ENCODE data around the gene C5AR1. TPM values are rescaled to one million over a fixed set of nuclear protein-coding genes. Genes with fewer than 3 reads are reported as not detected.
A peak's percentile ranks its signal among the peaks of the same experiment; 100 is the strongest.

C5AR1 gene
- polyA plus RNA-seq, 1 of the 3 experiments (the other 2 are of a cell fraction), result 1.2 TPM

- peak overlapping the region; percentile 91 for H3K9ac ChIP-seq
- CTCF ChIA-PET, result interaction anchor here (1.1 to 3.7 kb wide), 2 partner anchors 11 to 260 kb away, joined by 3 to 34 read pairs; no protein-coding TSS in a partner anchor
- H3K4me3 ChIP-seq (ENCODE audit: low read depth in 2 of 2, low read length in 1 of 2), result peak overlapping the region; percentile 59 to 87
- peaks cover 13% of the 10 kb centered on the region in 2 experiments for H3K36me3 ChIP-seq (replicated peaks in 1 of 2; ENCODE audit: control insufficient read depth in 1 of 2, insufficient read depth in 2 of 2, low read length in 1 of 2)
- H3K27me3 ChIP-seq (ENCODE audit: insufficient read depth), result no peaks in the 10 kb centered on the region
- 0% methylated on average over 14 of the region's 54 CpGs for WGBS (ENCODE audit: low lambda C conversion rate)
- peaks cover 24% of the 10 kb centered on the region for H3F3A ChIP-seq (replicated peaks; ENCODE audit: insufficient read depth)
- peak overlapping the region; percentile 84 to 97 for H3K27ac ChIP-seq (ENCODE audit: low read depth in 2 of 2, low read length in 1 of 2)
- H3K4me2 ChIP-seq, result peak overlapping the region; percentile 97
- H2AFZ ChIP-seq (ENCODE audit: low read depth), result peak overlapping the region; percentile 61
- no peaks in the 10 kb centered on the region; the same call in 1 of the 2 replicates for H4K20me1 ChIP-seq (ENCODE audit: insufficient read depth)
- peaks cover 10 to 18% of the 10 kb centered on the region in 2 experiments; a peak in 3 of 4 replicates for H3K4me1 ChIP-seq (ENCODE audit: control insufficient read depth in 1 of 2, insufficient read depth in 2 of 2, low read depth in 1 of 2, low read length in 1 of 2)
- POLR2A ChIA-PET, result interaction anchor here (2.6 kb wide), 1 partner anchor 17 kb away, joined by 18 read pairs; the partner anchor contains the start of gene CCDC9
- H3K79me2 ChIP-seq (ENCODE audit: insufficient read depth), result no peaks in the 10 kb centered on the region
- H3K9me3 ChIP-seq, result no peaks in the 10 kb centered on the region
- H3K9me2 ChIP-seq, result no peaks in the 10 kb centered on the region
- peak; percentile 98 for DNase-seq
- TF ChIP-seq GABPA (IDR thresholded peaks at IDR 0.05; ENCODE audit: low read depth), result no peak; the same call in 1 of the 2 replicates
- peak; percentile 44; the same call in 1 of the 2 replicates for TF ChIP-seq MAX (IDR thresholded peaks at IDR 0.05; ENCODE audit: low read depth)
- no peak for TF ChIP-seq YY1 (IDR thresholded peaks at IDR 0.05; ENCODE audit: low read depth)
- TF ChIP-seq IRF3 (IDR thresholded peaks at IDR 0.05; ENCODE audit: low read depth, low read length), result no peak
- peak; percentile 71 for TF ChIP-seq POLR2AphosphoS5 (IDR thresholded peaks at IDR 0.05; ENCODE audit: low read depth, low read length)
- TF ChIP-seq FOXM1 (IDR thresholded peaks at IDR 0.05; ENCODE audit: low read depth), result no peak
- no peak for TF ChIP-seq NRF1 (IDR thresholded peaks at IDR 0.05; ENCODE audit: low read depth, low read length)
- TF ChIP-seq SIN3A (IDR thresholded peaks at IDR 0.05; ENCODE audit: borderline replicate concordance, low read depth, low read length), result no peak
- no peak for TF ChIP-seq NFIC (IDR thresholded peaks at IDR 0.05; ENCODE audit: borderline replicate concordance)
- no peak for TF ChIP-seq TEAD4 (IDR thresholded peaks at IDR 0.05; ENCODE audit: borderline replicate concordance, insufficient read depth)
- no peak for TF ChIP-seq RXRA (IDR thresholded peaks at IDR 0.05; ENCODE audit: borderline replicate concordance, low read depth)
- TF ChIP-seq TCF12 (IDR thresholded peaks at IDR 0.05), result no peak
- no peak for TF ChIP-seq REST (IDR thresholded peaks at IDR 0.05; ENCODE audit: low read depth, low read length)
- no peak for TF ChIP-seq USF2 (IDR thresholded peaks at IDR 0.05; ENCODE audit: borderline replicate concordance, low read depth, low read length)
- TF ChIP-seq MEF2A (IDR thresholded peaks at IDR 0.05; ENCODE audit: borderline replicate concordance, low read depth), result no peak
- no peak for TF ChIP-seq SMC3 (IDR thresholded peaks at IDR 0.05; ENCODE audit: low read depth, low read length)
- peak; percentile 38; the same call in 1 of the 2 replicates for TF ChIP-seq TAF1 (IDR thresholded peaks at IDR 0.05; ENCODE audit: borderline replicate concordance, low read depth, low read length)
- no peak for TF ChIP-seq JUND (IDR thresholded peaks at IDR 0.05)
- no peak for TF ChIP-seq RCOR1 (IDR thresholded peaks at IDR 0.05; ENCODE audit: low read length)
- no peak for TF ChIP-seq CTCF (IDR thresholded peaks at IDR 0.05)
- TF ChIP-seq CHD2 (IDR thresholded peaks at IDR 0.05; ENCODE audit: low read length, partially characterized antibody), result peak; percentile 61
- peak; percentile 81 for TF ChIP-seq MXI1 (IDR thresholded peaks at IDR 0.05; ENCODE audit: low read depth, low read length)
- peak; percentile 86 for TF ChIP-seq ELF1 (IDR thresholded peaks at IDR 0.05)
- no peak for TF ChIP-seq PBX3 (IDR thresholded peaks at IDR 0.05)
- TF ChIP-seq EZH2phosphoT487 (IDR thresholded peaks at IDR 0.05; ENCODE audit: borderline replicate concordance, low read depth), result no peak
Observed at GRCh38 chr19:47273313-47274070, 36.2 kb upstream of the C5AR1 start.

Data from SK-N-SH (cell line).